A549 (cell line): ENCODE data around the gene C1orf94.

Experiments
- CHD2 ChIP-seq: fragments of 150-350 bp; IDR thresholded peaks from 2 replicates; pipeline ENCODE4 v1.6.1; 2014; ENCODE audit warnings: low read length; ENCODE audit not compliant: partially characterized antibody
- EHMT2 ChIP-seq: fragments of 200-600 bp; sonication (generic); IDR thresholded peaks from 2 replicates; pipeline ENCODE4 v1.6.1; 2016; ENCODE audit warnings: antibody characterized with exemption, low read depth, mild to moderate bottlenecking, moderate library complexity
- EP300 ChIP-seq, 2 experiments: fragments of >200 bp; sonication (Bioruptor Twin); formaldehyde crosslinking; IDR thresholded peaks; 2 replicates in 1 of 2; 3 replicates in 1 of 2; pipeline ENCODE4 v1.6.1; 2016 to 2017
- JUN ChIP-seq, 2 experiments: fragments of >200 bp; sonication (Bioruptor Twin); formaldehyde crosslinking; IDR thresholded peaks; 2 replicates in 1 of 2; 3 replicates in 1 of 2; pipeline ENCODE4 v1.6.1; 2016 to 2017
- KDM1A ChIP-seq: fragments of 200-600 bp; sonication (generic); IDR thresholded peaks from 2 replicates; pipeline ENCODE4 v1.6.1; 2016; ENCODE audit warnings: low read depth, mild to moderate bottlenecking
- MAZ ChIP-seq: fragments of 150-350 bp; IDR thresholded peaks from 2 replicates; pipeline ENCODE4 v1.6.1; 2014; ENCODE audit warnings: antibody characterized with exemption, low read depth, low read length, borderline replicate concordance
- NFE2L2 ChIP-seq: fragments of 150-350 bp; conservative IDR thresholded peaks from 2 replicates; pipeline ENCODE4 v1.6.1; 2014; ENCODE audit warnings: low read length
- RAD21 ChIP-seq, 2 experiments: fragments of >200 bp in 1 of 2; sonication (Bioruptor Twin) in 1 of 2; formaldehyde crosslinking in 1 of 2; IDR thresholded peaks in 1 of 2; conservative IDR thresholded peaks in 1 of 2; 2 replicates in 1 of 2; 3 replicates in 1 of 2; pipeline ENCODE4 v1.6.1; 2012 to 2018; ENCODE audit warnings: inconsistent platforms in 1 of 2
- RNF2 ChIP-seq: fragments of 200-600 bp; sonication (generic); IDR thresholded peaks from 2 replicates; pipeline ENCODE4 v1.6.1; 2016; ENCODE audit warnings: low read depth, mild to moderate bottlenecking, antibody characterized with exemption, moderate library complexity, borderline replicate concordance
- TF ChIP-seq, protein P1 (sequence below): fragments of >200 bp; sonication (Bioruptor Twin); formaldehyde crosslinking; IDR thresholded peaks from 3 replicates; pipeline ENCODE4 v1.5.1; 2016
- TF ChIP-seq, protein P2 (sequence below): IDR thresholded peaks from 2 replicates; pipeline ENCODE4 v1.6.1; 2012
- TF ChIP-seq, protein P3 (sequence below): fragments of 200-600 bp; sonication (generic); IDR thresholded peaks from 2 replicates; pipeline ENCODE4 v1.6.1; 2016; ENCODE audit warnings: antibody characterized with exemption, mild to moderate bottlenecking, moderate library complexity

DNA sequence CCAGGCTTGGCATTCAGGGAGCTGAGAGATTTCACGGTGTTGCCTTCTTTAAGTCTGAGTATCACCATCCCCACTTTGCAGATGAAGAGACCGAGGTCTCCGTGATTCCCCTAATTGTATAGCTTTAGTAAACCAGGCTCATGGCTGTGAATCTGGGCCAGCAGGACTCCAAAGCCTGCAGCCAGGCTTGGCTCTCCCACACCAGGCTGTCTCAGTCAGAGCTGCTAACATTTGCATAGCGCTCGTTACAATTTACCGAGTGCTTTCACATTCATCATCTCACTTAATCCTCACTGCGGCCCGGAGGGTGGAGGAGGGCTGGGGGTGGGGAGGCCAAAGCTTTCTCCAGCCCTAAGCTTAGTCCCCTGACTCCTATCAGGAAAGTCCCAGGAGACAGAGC, 11.7 kb downstream of the C1orf94 start:
- TF ChIP-seq, protein P1, sequence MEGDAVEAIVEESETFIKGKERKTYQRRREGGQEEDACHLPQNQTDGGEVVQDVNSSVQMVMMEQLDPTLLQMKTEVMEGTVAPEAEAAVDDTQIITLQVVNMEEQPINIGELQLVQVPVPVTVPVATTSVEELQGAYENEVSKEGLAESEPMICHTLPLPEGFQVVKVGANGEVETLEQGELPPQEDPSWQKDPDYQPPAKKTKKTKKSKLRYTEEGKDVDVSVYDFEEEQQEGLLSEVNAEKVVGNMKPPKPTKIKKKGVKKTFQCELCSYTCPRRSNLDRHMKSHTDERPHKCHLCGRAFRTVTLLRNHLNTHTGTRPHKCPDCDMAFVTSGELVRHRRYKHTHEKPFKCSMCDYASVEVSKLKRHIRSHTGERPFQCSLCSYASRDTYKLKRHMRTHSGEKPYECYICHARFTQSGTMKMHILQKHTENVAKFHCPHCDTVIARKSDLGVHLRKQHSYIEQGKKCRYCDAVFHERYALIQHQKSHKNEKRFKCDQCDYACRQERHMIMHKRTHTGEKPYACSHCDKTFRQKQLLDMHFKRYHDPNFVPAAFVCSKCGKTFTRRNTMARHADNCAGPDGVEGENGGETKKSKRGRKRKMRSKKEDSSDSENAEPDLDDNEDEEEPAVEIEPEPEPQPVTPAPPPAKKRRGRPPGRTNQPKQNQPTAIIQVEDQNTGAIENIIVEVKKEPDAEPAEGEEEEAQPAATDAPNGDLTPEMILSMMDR, result no peak
- TF ChIP-seq KDM1A, result no peak
- TF ChIP-seq CHD2, result no peak
- TF ChIP-seq, protein P2, sequence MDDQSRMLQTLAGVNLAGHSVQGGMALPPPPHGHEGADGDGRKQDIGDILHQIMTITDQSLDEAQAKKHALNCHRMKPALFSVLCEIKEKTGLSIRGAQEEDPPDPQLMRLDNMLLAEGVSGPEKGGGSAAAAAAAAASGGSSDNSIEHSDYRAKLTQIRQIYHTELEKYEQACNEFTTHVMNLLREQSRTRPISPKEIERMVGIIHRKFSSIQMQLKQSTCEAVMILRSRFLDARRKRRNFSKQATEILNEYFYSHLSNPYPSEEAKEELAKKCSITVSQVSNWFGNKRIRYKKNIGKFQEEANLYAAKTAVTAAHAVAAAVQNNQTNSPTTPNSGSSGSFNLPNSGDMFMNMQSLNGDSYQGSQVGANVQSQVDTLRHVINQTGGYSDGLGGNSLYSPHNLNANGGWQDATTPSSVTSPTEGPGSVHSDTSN, result no peak
- no peak for TF ChIP-seq RAD21 (conservative IDR thresholded peaks at IDR 0.05 in 1 of 2, IDR thresholded peaks at IDR 0.05 in 1 of 2)
- TF ChIP-seq JUN (IDR thresholded peaks at IDR 0.05), result no peak
- TF ChIP-seq EP300 (IDR thresholded peaks at IDR 0.05), result no peak
- TF ChIP-seq, protein P3, sequence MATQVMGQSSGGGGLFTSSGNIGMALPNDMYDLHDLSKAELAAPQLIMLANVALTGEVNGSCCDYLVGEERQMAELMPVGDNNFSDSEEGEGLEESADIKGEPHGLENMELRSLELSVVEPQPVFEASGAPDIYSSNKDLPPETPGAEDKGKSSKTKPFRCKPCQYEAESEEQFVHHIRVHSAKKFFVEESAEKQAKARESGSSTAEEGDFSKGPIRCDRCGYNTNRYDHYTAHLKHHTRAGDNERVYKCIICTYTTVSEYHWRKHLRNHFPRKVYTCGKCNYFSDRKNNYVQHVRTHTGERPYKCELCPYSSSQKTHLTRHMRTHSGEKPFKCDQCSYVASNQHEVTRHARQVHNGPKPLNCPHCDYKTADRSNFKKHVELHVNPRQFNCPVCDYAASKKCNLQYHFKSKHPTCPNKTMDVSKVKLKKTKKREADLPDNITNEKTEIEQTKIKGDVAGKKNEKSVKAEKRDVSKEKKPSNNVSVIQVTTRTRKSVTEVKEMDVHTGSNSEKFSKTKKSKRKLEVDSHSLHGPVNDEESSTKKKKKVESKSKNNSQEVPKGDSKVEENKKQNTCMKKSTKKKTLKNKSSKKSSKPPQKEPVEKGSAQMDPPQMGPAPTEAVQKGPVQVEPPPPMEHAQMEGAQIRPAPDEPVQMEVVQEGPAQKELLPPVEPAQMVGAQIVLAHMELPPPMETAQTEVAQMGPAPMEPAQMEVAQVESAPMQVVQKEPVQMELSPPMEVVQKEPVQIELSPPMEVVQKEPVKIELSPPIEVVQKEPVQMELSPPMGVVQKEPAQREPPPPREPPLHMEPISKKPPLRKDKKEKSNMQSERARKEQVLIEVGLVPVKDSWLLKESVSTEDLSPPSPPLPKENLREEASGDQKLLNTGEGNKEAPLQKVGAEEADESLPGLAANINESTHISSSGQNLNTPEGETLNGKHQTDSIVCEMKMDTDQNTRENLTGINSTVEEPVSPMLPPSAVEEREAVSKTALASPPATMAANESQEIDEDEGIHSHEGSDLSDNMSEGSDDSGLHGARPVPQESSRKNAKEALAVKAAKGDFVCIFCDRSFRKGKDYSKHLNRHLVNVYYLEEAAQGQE, result no peak
- TF ChIP-seq RNF2, result no peak
- TF ChIP-seq MAZ, result no peak
- no peak for TF ChIP-seq EHMT2
- TF ChIP-seq NFE2L2, result no peak
